HG02870 (cell line): Measurements from ENCODE around the gene OR2L13.
A peak's percentile ranks its signal among the peaks of the same experiment; 100 is the strongest.
"Not testable (repeated sequence)": the region's sequence is repeated elsewhere in the genome, so short reads cannot be mapped to it uniquely, and the experiment has no call there.

Source experiments
- ATAC-seq: cut with Tn5 transposase; IDR thresholded peaks from one replicate; pipeline ENCODE4 v1.9.1; 2021; ENCODE audit warnings: mild to moderate bottlenecking, moderate library complexity; ENCODE audit not compliant: unreplicated experiment

Gene OR2L13, protein sequence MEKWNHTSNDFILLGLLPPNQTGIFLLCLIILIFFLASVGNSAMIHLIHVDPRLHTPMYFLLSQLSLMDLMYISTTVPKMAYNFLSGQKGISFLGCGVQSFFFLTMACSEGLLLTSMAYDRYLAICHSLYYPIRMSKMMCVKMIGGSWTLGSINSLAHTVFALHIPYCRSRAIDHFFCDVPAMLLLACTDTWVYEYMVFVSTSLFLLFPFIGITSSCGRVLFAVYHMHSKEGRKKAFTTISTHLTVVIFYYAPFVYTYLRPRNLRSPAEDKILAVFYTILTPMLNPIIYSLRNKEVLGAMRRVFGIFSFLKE

DNA sequence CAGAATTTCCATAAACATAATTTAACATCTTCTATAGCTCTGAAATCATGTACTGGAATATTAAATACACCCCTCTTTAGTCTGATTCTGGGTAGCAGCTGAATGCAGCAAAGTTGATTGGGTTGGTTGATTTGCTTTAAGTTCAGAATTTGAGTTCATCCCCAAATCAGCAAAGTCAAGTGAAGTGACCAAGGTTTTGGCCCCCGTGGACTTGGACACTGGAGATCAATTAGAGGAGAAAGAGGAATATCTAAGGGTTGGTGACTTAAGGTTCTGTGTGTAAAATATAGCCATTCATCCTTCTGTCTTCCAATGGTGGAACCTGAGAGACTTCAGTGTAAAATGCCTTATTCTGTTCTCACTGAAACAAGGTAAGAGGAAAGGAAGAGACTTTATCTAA, at the start of gene OR2L13:
Gene OR2L13 (plus strand): TSS at position 301 of the 400 bp plus-strand sequence. CDS start 4,192 bp downstream, outside the sequence.
- ATAC-seq: no peak

DNA sequence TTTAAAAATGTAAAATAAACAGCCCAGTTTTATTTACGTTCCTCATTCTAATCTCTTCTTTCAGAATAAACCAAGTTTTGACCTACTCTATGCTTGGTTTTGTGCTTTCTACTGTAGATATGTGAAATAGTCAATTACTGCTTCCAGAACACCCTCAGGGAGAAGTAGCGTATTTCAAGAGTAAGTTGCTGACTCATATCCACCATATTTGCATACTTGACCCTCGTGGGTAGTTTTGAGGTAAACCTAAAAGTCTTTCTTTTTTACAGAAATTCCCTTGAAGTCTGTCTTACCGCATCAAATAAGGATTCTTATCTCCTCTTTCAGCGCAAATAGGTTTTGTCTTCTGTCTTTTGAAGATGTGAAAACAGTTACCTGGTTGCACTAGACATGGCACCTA, 49.8 kb upstream of the OR2L13 start:
- ATAC-seq: peak; percentile 66

DNA sequence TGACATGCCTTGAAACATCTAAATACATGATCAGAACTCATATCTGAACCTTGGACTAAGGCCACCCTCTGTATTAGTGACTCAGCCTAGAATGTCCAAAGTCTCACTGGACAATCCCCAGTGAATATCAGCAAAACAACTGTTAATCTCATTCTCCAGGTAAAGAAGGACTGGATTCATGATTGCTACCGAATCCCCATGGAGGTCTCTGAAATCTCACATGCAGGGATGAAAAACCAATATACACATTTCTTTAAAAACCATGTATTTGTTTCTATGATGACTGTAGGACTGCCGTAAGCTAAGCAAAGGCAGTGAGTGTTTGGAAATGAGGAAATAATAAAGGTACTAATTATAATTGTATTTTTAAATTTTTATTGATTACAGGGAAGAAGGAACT, 48.4 kb upstream of the OR2L13 start, which contains the start of gene OR2L3:
Gene OR2L3 (plus strand): TSS at position 301 of the 400 bp plus-strand sequence. CDS start 13,846 bp downstream, outside the sequence.
- ATAC-seq: no peak

DNA sequence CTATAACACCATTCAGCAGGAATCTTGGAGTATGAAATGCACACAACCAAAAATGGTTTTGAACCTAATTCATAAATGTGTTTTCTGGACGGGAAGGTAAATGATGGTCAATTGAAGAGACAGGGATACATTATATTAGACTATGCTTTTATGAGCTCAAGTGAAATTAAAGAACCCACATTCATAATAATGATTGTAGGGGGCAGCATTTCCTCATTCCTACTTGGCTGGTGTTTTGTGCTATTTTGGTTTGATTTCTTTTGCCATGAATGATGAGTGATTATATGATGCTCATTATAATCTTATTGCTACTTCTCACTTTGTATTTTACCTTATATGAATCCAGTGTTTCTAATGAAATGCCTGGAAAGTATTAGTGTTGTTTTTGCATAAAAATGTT, 48.0 kb upstream of the OR2L13 start:
- ATAC-seq: no peak

DNA sequence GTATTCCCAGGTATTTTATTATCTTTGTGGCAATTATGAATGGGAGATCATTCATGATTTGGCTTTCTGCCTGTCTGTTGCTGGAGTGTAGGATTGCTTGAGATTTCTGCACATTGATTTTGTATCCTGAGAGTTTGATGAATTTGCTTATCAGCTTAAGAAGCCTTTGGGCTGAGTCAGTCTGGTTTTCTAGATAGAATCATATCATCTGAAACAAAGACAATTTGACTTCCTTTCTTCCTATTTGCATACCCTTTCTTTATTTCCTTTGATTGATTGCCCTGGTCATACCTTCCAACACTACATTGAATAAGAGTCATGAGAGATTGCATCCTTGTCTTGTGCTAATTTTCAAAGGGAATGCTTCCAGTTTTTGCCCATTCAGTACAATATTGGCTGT, 40.3 kb upstream of the OR2L13 start:
- ATAC-seq: no peak

DNA sequence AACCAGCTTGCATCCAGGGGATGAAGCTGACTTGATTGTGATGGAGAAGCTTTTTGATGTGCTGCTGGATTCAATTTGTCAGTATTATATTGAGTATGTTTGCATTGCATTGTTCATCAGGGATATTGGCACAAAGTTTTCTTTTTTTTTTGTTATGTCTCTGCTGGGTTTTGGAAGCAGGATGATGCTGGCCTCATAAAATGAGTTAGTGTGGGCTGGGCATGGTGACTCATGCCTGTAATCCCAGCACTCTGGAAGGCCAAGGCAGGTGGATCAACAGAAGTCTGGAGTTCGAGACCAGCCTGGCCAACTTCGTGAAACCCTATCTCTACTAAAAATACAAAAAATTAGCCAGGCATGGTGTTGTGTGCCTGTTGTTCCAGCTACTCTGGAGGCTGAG, 39.7 kb upstream of the OR2L13 start:
- no peak for ATAC-seq

DNA sequence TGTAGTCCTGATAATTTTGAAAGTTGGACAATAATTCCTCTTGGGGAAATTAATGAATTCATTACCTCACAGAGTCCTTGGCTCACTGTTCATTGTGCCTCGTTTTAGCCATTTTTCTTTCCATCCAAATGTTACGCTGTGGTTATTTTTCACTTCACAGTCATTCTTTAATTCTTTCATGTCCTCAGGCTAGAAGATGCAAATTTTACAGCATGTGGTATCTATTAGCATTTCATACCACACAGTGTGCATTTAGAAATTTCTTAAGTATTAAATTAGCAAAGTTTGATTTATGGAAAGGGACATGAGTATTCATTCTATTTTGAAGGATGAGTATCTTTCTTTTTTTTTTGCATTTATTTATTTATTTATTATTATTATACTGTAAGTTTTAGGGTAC, 29.9 kb upstream of the OR2L13 start:
- ATAC-seq: no peak

DNA sequence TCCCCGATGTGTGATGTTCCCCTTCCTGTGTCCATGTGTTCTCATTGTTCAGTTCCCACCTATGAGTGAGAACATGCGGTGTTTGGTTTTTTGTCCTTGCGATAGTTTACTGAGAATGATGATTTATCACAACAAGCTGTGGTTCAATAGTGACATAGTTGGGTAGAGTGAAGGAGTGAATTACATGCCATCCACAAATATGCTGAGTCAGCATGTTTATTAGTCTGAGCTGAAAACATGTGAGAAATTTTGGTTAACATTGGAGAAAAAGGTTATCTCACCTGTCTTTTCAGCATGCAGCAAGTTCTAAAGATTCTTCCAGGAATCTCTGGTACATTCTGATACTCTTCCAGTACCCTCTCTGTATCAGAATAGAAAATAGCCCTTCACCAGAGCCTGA, 29.4 kb upstream of the OR2L13 start:
- ATAC-seq: no peak

DNA sequence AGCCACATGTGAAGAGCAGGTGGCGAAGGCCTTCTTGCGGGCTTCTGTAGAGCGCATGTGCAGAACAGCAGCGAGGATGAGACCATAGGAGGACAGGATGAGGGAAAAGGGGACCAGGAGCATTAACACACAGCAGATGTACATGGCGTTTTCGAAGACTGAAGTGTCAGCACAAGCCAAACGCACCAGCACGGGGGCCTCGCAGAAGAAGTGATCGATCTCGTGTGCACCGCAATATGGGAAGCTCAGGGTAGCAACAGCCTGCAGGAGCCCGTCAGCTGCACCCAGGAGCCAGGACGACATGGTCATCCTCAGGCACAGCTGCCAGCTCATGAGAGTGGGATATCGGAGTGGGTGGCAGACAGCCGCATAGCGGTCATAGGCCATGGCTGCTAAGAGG, 11.1 kb upstream of the OR2L13 start:
- not testable (repeated sequence) for ATAC-seq

DNA sequence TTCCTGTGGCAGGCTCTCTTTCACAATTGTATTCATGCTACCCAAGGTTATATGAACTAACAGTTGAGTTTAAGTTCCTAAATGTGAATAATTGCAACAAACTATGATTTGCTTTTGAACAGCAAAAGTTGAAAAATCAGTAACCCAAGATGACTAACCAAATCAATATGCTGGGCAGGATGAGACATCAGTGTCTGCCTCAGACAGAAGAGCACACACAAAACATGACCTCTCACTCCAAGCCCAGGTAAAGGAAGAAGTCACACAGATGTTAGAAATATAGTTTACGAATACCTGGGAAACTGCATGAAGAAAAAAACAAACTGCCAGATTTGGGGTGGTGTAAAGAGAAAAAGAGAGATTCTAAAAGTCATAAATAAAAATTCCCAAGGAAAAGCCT, 3.5 kb downstream of the OR2L13 start:
- ATAC-seq: no peak

DNA sequence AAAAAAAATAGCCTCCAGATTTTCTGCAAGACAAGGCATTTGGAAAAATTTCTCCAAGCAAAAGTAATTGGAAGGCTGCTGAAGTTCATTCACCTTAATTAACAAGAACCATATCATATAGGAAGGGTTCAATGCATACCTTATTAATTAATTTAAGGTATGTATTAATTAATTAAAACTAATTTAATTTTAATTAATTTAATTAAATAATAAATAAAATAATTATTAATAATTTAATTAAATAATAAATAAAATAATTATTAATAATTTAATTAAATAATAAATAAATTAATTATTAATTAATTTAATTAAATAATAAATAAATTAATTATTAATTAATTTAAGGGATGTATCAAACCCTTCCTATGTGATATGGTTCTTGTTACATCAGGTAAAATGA, 7.9 kb downstream of the OR2L13 start:
- no peak for ATAC-seq

DNA sequence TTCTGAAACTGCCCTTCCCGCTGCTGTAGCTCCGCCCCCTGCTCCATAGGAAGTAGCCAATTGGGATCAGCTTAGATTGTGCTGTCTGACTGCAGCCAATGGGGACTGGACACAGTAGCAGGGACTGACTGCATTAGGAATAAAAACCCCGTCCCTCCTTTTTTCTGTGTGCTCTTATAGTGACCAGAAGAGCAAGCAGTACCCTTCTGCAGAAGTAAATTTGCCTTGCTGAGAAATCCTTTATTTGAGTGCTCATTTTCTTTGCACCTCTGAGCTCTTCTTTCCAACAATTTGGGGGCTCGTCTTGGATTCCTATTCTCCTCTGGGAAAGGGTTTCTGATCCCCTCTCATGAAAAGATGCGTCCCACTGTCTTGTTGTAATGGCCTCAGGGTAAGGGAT, 16.2 kb downstream of the OR2L13 start:
- ATAC-seq: no peak

DNA sequence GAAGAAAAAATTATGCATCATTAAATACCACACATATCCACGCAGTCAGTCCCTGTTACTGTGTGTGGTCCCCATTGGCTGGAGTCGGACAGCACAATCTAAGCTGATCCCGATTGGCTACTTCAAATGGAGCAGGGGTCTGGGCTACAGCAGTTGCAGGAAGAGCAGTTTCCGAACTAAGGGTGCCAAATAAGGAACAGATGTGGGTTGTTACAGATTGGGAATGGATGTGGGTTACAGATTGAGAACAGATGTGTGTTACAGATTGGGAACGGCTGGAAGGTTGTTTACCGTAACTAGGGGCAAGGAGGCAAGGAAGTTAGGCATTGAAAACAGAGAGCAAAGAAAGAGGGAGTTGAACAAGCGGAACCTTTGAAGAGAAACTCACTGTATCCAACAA, 19.9 kb downstream of the OR2L13 start:
- ATAC-seq: no peak

DNA sequence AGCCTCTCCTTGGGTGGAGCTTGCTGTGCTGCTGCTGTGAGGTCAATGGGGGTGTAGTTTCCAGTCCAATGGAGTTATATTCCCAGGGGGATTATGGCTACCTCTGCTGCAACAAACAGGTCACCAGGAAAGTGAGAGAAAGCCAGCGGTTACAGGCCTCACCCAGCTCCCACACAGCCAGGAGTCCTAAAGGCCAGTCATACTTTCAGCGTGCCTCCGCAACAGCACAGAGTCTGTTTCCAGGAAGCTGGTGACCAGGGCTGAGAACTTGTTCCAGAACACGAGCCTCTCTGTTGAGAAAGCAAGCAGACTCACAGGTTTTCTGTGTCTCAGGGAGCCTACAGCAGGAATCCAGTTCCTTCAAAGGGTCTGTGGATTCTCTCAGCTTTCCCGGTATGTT, 32.7 kb downstream of the OR2L13 start:
- no peak for ATAC-seq

DNA sequence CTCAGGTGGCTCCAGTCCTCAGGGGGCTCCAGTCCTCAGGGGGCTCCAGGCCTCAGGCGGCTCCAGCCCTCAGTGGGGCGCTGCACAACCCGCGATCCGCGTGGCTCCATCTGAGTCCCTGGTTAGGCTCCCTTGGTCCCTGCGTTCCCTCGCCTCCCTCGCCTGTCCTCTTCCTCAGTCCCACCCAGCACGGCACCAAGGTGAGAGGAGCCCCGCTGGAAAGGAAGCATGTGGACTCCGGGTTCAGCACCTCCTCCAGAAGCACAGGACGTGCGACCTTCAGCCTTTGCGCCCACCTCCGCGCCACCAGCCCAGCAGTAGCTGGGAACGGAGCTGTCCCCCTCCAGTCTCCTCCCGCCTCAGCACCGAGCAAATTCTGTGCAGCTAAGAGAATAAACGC, 41.8 kb downstream of the OR2L13 start:
- ATAC-seq: no peak

DNA sequence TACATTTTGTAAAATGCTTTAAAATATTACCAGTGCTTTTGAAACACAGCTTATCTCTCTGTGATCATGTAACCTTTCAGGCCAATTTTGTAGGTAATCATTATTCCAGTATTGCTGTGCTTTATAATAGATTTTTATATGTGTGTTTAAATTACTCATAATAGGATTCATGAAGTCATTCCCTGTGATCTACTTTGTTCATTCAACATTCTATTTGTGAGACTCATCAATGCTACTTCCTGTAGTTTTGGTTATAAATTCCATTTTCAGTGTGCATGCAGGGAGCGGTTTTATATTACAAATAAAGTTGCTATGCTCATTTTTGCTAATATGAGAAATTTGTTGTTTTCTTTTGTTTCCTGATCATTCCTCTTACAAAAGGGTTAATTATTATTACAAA, 45.9 kb downstream of the OR2L13 start:
- no peak for ATAC-seq

DNA sequence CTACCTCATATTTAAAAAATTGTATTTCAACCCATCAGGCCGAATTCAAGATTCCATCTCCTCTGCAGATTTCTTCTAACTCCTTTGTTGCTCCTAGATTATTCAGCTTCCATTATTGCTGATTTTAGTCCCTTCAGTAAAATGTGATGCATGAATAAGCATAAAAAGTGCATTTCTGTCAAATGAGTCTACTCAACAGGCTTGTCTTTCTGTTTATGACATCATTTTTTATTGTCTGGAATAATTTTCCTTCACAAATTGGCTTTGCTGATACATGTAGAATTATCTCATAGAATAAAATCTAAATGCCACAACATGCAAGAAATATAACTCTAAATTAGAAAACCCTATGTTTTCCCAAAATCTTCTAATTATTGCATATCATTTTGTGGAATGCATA, 48.3 kb downstream of the OR2L13 start:
- ATAC-seq: no peak

DNA sequence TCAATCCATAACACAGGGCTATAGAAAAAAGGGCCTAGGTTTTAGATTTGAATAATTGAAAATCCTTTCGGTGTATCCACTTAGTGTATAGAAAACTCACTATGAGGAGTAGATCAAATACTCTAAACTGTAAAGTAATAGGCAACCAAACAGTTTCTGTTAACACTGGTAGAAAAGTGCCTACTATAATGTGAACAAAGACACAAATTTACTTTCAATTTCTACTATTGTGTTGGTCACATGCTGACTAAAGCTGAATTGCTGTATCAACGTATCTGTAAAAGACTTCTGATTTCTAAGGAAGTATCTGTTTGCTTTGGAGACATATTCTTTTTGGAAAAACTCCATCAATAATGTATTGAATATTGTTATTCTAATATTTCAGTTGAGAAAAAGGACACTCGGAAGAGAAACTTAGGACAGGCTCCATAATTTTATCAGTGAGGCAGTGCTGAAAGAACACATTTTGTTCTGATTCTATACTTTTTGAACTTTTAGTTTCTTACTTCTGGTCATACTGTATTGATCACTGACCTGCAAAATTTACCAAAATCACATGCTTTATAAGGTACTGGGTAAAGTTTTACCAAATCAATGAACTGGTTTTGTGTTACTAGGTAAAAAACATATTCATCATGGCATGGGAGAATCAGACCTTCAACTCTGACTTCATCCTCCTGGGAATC, 49.7 kb downstream of the OR2L13 start, which contains the start of gene OR2M5:
Gene OR2M5 (plus strand): TSS at position 636 of the 686 bp plus-strand sequence. CDS start 0 bp downstream, at position 636.
- no peak for ATAC-seq
